Measurements from ENCODE around the gene ATOH8. TPM values are rescaled to one million over a fixed set of nuclear protein-coding genes. Genes with fewer than 3 reads are reported as not detected.
"Not testable (repeated sequence)": the region's sequence is repeated elsewhere in the genome, so short reads cannot be mapped to it uniquely, and the experiment has no call there.

ATOH8 gene
- total RNA-seq, 1 donor from 2014 or later, result 0.79 TPM

- FAIRE-seq (no peak), DNase-seq (ENCODE audit: low read depth) (no peak)
- no peaks in the 10 kb centered on the region for H3K27me3 ChIP-seq (ENCODE audit: control insufficient read depth, insufficient read depth, low read length)
- no peak for TF ChIP-seq CTCF (IDR thresholded peaks at IDR 0.05; ENCODE audit: insufficient read depth, low read length, severe bottlenecking)
- no peak overlapping the region for H3K4me3 ChIP-seq (ENCODE audit: low read depth, low read length)
- H3K36me3 ChIP-seq (ENCODE audit: control insufficient read depth, insufficient read depth, low read length), result no peaks in the 10 kb centered on the region
These were observed 42.2 kb upstream of the ATOH8 start for GRCh38 chr2:85711578-85712060.

GRCh38 chr2:85712336-85712735 lies 41.5 kb upstream of the ATOH8 start:
- Histone ChIP-seq H3K27me3 (ENCODE audit: control insufficient read depth, insufficient read depth, low read length) (no peaks in the 10 kb centered on the region), H3K4me3 (ENCODE audit: low read depth, low read length) (no peak overlapping the region), H3K36me3 (ENCODE audit: control insufficient read depth, insufficient read depth, low read length) (no peaks in the 10 kb centered on the region)
- DNase-seq (ENCODE audit: low read depth) (no peak), FAIRE-seq (no peak)
- no peak for TF ChIP-seq CTCF (IDR thresholded peaks at IDR 0.05; ENCODE audit: insufficient read depth, low read length, severe bottlenecking)

GRCh38 chr2:85712849-85713612 lies 40.8 kb upstream of the ATOH8 start:
- no peak for TF ChIP-seq CTCF (IDR thresholded peaks at IDR 0.05; ENCODE audit: insufficient read depth, low read length, severe bottlenecking)

GRCh38 chr2:85713836-85714235 lies 40.0 kb upstream of the ATOH8 start:
- no peak for TF ChIP-seq CTCF (IDR thresholded peaks at IDR 0.05; ENCODE audit: insufficient read depth, low read length, severe bottlenecking)
- Histone ChIP-seq H3K36me3 (ENCODE audit: control insufficient read depth, insufficient read depth, low read length) (no peaks in the 10 kb centered on the region), H3K4me3 (ENCODE audit: low read depth, low read length) (no peak overlapping the region), H3K27me3 (ENCODE audit: control insufficient read depth, insufficient read depth, low read length) (no peaks in the 10 kb centered on the region)
- no peak for DNase-seq (ENCODE audit: low read depth)
- no peak for FAIRE-seq

More at GRCh38 chr2:85712849-85713612, 40.8 kb upstream of the ATOH8 start:
- Histone ChIP-seq H3K27me3 (ENCODE audit: control insufficient read depth, insufficient read depth, low read length) (no peaks in the 10 kb centered on the region), H3K4me3 (ENCODE audit: low read depth, low read length) (no peak overlapping the region), H3K36me3 (ENCODE audit: control insufficient read depth, insufficient read depth, low read length) (no peaks in the 10 kb centered on the region)
- no peak for FAIRE-seq
- DNase-seq (ENCODE audit: low read depth), result peak; percentile 93

GRCh38 chr2:85714421-85714820 lies 39.4 kb upstream of the ATOH8 start:
- not testable (repeated sequence) for H3K36me3 ChIP-seq (ENCODE audit: control insufficient read depth, insufficient read depth, low read length); FAIRE-seq; H3K4me3 ChIP-seq (ENCODE audit: low read depth, low read length); DNase-seq (ENCODE audit: low read depth); H3K27me3 ChIP-seq (ENCODE audit: control insufficient read depth, insufficient read depth, low read length)

- DNase-seq (ENCODE audit: low read depth), result no peak
- FAIRE-seq, result no peak
- no peaks in the 10 kb centered on the region for H3K36me3 ChIP-seq (ENCODE audit: control insufficient read depth, insufficient read depth, low read length)
- no peak for TF ChIP-seq CTCF (IDR thresholded peaks at IDR 0.05; ENCODE audit: insufficient read depth, low read length, severe bottlenecking)
- no peak overlapping the region for H3K4me3 ChIP-seq (ENCODE audit: low read depth, low read length)
- H3K27me3 ChIP-seq (ENCODE audit: control insufficient read depth, insufficient read depth, low read length), result peaks cover 2% of the 10 kb centered on the region
These were observed 39.0 kb upstream of the ATOH8 start for GRCh38 chr2:85714841-85715240.
